GM10248 (cell line): ENCODE data around the gene DIRAS1.
A peak's percentile ranks its signal among the peaks of the same experiment; 100 is the strongest.

Experiments used
- CTCF ChIA-PET: fragments of 300-600 bp; sonication (Branson Sonifier 250); formaldehyde crosslinking; extraction: SDS; loops from one replicate; lab custom pipeline; 2021; ENCODE audit warnings: antibody characterized with exemption; lab: Yijun Ruan, JAX
- POLR2A ChIA-PET: fragments of 350-650 bp; sonication (Branson Sonifier 250); formaldehyde crosslinking; extraction: SDS; loops from one replicate; lab custom pipeline; 2020; ENCODE audit warnings: antibody characterized with exemption; lab: Yijun Ruan, JAX
- DNase-seq: peaks from one replicate; pipeline ENCODE4 v3.0.0; 2012; ENCODE audit errors: extremely low spot score
- TF ChIP-seq, protein P1 (sequence below): IDR thresholded peaks from 2 replicates; pipeline ENCODE4 v1.5.1; 2012; ENCODE audit warnings: mild to moderate bottlenecking, low read depth; ENCODE audit errors: extremely low read depth, missing control alignments, control extremely low read depth

Gene DIRAS1

DNA sequence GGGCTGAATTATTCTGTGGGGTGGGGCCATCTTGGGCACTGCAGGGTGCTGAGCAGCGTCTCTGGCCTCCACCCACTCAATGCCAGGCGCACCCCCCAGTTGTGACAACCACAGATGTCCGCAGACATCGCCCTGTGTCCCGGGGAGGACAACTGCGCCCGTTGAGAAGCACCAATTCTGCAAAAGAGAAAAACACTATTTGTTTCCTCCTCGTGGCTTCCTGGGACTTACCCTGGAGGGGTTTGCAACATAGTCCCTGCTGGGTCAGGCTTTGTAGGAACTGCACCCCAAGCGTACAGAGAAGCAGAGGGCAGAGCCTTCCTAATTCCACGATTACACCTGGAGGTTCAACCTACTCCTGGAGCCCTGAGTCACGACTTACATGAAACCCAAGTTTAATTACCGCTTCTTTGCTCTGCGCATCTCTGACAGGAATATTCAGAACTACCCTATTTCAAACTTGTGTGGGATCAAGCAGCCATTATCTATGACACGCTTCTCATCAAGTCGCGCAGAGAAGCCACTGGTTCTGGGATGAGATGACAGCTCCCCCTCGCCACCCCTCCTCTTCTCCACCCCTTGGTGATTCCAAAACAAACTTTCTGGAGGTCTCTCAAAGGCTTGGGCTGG lies 29.8 kb upstream of the DIRAS1 start:
- ChIA-PET CTCF (interaction anchor here (1.2 to 7.3 kb wide), 7 partner anchors 9 to 137 kb away, joined by 3 to 88 read pairs (median 6); no protein-coding TSS in a partner anchor), POLR2A (no interaction called here)
- TF ChIP-seq, protein P1, sequence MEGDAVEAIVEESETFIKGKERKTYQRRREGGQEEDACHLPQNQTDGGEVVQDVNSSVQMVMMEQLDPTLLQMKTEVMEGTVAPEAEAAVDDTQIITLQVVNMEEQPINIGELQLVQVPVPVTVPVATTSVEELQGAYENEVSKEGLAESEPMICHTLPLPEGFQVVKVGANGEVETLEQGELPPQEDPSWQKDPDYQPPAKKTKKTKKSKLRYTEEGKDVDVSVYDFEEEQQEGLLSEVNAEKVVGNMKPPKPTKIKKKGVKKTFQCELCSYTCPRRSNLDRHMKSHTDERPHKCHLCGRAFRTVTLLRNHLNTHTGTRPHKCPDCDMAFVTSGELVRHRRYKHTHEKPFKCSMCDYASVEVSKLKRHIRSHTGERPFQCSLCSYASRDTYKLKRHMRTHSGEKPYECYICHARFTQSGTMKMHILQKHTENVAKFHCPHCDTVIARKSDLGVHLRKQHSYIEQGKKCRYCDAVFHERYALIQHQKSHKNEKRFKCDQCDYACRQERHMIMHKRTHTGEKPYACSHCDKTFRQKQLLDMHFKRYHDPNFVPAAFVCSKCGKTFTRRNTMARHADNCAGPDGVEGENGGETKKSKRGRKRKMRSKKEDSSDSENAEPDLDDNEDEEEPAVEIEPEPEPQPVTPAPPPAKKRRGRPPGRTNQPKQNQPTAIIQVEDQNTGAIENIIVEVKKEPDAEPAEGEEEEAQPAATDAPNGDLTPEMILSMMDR = no peak
- DNase-seq = no peak

DNA sequence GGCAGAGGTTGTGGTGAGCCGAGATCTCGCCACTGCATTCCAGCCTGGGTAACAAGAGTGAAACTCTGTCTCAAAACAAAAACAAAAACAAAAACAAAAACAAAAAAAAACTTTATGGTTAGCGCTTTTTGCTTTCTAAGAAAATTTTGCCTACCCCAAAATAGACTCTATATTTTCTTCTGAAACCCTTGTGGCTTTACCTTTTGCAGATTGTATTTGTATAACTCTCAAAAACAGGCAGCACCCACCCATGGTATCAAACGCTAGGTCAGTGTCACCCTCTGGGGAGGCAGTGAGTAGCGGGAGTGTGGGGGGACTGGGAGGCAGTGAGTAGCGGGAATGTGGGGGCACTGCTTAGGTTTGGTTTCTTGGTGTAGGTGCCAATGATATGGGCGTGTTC lies 26.2 kb upstream of the DIRAS1 start:
- ChIA-PET POLR2A (interaction anchor here (1.4 kb wide), 1 partner anchor 99 kb away, joined by 5 read pairs; no protein-coding TSS in a partner anchor), CTCF (interaction anchor here (0.9 to 7.3 kb wide), 3 partner anchors 8 to 99 kb away, joined by 4 to 88 read pairs (median 4); partner anchors contain the start of gene SLC39A3)
- DNase-seq = no peak
- TF ChIP-seq, protein P1 = no peak

GRCh38 chr19:2744113-2744512 lies 22.9 kb upstream of the DIRAS1 start:
- DNase-seq = no peak
- TF ChIP-seq, protein P1 = no peak
- POLR2A ChIA-PET = no interaction called here
- CTCF ChIA-PET = interaction anchor here (7.3 kb wide), 1 partner anchor 96 kb away, joined by 88 read pairs; no protein-coding TSS in a partner anchor

- ChIA-PET CTCF (interaction anchor here (1.0 kb wide), 1 partner anchor 95 kb away, joined by 5 read pairs; no protein-coding TSS in a partner anchor), POLR2A (no interaction called here)
- no peak for DNase-seq
- TF ChIP-seq, protein P1 = no peak
Measured at GRCh38 chr19:2743099-2743498, 21.9 kb upstream of the DIRAS1 start.

DNA sequence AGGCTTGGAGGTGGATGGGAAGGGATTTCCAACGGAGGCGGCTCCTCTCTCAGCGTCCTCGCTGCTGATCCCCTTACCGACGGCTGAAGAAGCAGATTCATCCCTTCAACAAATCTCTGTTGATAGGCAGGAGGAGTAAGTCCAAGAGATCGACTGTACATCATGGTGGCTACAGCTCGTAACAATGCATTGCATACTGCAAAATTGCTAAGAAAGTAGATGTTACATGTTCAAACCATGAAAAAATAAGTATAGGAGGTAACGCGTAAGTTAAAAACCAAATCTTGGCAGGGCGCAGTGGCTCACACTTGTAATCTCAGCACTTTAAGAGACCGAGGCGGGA lies 19.1 kb upstream of the DIRAS1 start:
- POLR2A ChIA-PET = interaction anchor here (1.2 kb wide), 1 partner anchor 265 kb away, joined by 7 read pairs; the partner anchor contains the start of gene GADD45B
- CTCF ChIA-PET = interaction anchor here (2.0 to 2.6 kb wide), 2 partner anchors 10 to 92 kb away, joined by 8 to 20 read pairs; no protein-coding TSS in a partner anchor

GRCh38 chr19:2739602-2740313 lies 18.6 kb upstream of the DIRAS1 start, which contains the start of gene SLC39A3:
Gene SLC39A3 (minus strand): TSS chr19:2740017. CDS start chr19:2737257, 2,760 bp downstream.
- POLR2A ChIA-PET = interaction anchor here (0.5 to 1.2 kb wide), 2 partner anchors 264 to 294 kb away, joined by 4 to 7 read pairs; partner anchors contain the start of gene GADD45B
- DNase-seq = peak; percentile 100
- TF ChIP-seq, protein P1 = peak; percentile 3
- CTCF ChIA-PET = interaction anchor here (0.9 to 2.6 kb wide), 4 partner anchors 9 to 91 kb away, joined by 4 to 20 read pairs (median 6); no protein-coding TSS in a partner anchor

More for the DNA sequence above, 19.1 kb upstream of the DIRAS1 start:
- DNase-seq = no peak
- TF ChIP-seq, protein P1 = no peak
